NCI-H1694 (cell line): ENCODE measurements around the gene NEK9.
A peak's percentile ranks its signal among the peaks of the same experiment; 100 is the strongest.

Experiments
- DNase-seq: peaks from one replicate; lab custom pipeline; 2025; lab: John Stamatoyannopoulos, UW

The NEK9 gene

DNA sequence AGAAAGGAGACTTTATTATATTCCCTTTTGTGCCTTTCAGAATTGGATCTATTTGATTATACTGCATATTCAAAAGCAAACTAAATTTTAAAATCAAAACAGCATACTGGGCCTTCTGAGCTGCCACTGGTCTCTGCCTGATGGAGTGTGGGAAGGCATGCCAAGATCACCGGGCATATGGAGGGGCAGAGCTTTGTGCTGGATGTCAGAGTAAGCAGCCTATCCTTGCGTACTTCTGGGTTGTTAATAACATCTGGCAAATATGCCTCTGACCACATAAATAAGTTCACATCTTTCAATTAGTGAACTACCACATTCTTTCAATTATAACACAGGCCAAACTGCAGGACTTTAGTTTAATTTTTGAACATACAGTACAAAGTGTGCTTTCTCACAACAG lies 93.9 kb downstream of the NEK9 start:
- peak; percentile 65 for DNase-seq

DNA sequence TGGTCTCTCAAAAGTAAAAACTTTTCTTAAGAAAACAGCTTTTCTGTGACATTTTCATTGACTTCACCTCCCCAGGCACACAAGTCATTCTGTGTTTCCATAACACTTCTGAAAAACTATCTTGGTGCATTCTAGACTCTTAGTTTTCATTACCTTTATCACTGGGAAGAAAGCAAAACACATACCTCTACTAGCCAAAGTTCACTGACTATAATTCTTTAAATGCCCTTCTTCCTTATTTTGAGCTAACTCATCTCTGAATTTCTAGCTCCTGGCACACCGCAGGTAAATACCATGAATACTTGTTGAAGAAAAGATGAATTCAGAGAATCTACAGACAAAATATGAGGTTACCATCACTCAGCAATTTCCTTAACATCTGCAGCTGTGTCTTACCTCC lies 96.7 kb downstream of the NEK9 start:
- DNase-seq = no peak
